Stimulated activated CD4-positive, alpha-beta T cell treated with anti-CD3 and anti-CD28 coated beads, TNF-alpha, amount 100 ng/mL, for 24 hours (primary cell): ENCODE measurements around the gene DESI2.

Source experiments
- DNase-seq, 3 experiments: peaks; one replicate each; pipeline ENCODE4 v3.0.0-alpha.2; 2020; ENCODE audit warnings: low read depth in 3 of 3

DESI2 gene

GRCh38 chr1:244652623-244653438 is at the start of gene DESI2:
DESI2 (plus strand) TSS chr1:244653126; CDS start chr1:244653314, 188 bp downstream.
- DNase-seq, result peak; percentile 94 to 98 (median 96)

GRCh38 chr1:244603498-244603897 is 49.4 kb upstream of the DESI2 start:
- DNase-seq, result no peak

- DNase-seq, result no peak
Measured at GRCh38 chr1:244605835-244606370, 47.0 kb upstream of the DESI2 start.

- no peak for DNase-seq
Measured at GRCh38 chr1:244614113-244614836, 38.7 kb upstream of the DESI2 start.

GRCh38 chr1:244614879-244615278 is 38.0 kb upstream of the DESI2 start:
- DNase-seq, result no peak

GRCh38 chr1:244615301-244615700 is 37.6 kb upstream of the DESI2 start:
- DNase-seq, result no peak

GRCh38 chr1:244626709-244627108 is 26.2 kb upstream of the DESI2 start:
- no peak for DNase-seq

- DNase-seq, result no peak
Measured at GRCh38 chr1:244628789-244629188, 24.1 kb upstream of the DESI2 start.

GRCh38 chr1:244633140-244633539 is 19.8 kb upstream of the DESI2 start:
- DNase-seq, result no peak

GRCh38 chr1:244634546-244634945 is 18.4 kb upstream of the DESI2 start:
- DNase-seq, result no peak

GRCh38 chr1:244636488-244637259 is 16.3 kb upstream of the DESI2 start:
- no peak for DNase-seq

GRCh38 chr1:244639561-244639960 is 13.4 kb upstream of the DESI2 start:
- no peak for DNase-seq

- DNase-seq, result no peak
Measured at GRCh38 chr1:244640917-244641316, 12.0 kb upstream of the DESI2 start.

GRCh38 chr1:244642526-244642925 is 10.4 kb upstream of the DESI2 start:
- DNase-seq, result no peak

GRCh38 chr1:244642988-244643387 is 9.9 kb upstream of the DESI2 start:
- DNase-seq, result no peak

GRCh38 chr1:244645414-244645813 is 7.5 kb upstream of the DESI2 start:
- no peak for DNase-seq

- DNase-seq, result no peak
Measured at GRCh38 chr1:244645890-244646289, 7.0 kb upstream of the DESI2 start.

- DNase-seq, result no peak
Measured at GRCh38 chr1:244647819-244648218, 5.1 kb upstream of the DESI2 start.

- DNase-seq, result no peak
Measured at GRCh38 chr1:244651956-244652622, 837 bp upstream of the DESI2 start.

GRCh38 chr1:244653439-244654107 is 647 bp downstream of the DESI2 start:
- no peak for DNase-seq
